Sigmoid colon (tissue), 4 donors: ENCODE data around the gene DHRS2.

Experiments
- CTCF ChIP-seq, 4 experiments: fragments of 450-650 bp in 3 of 4; fragments of 200-600 bp in 1 of 4; IDR thresholded peaks; one replicate each; pipeline ENCODE4 v1.5.1; 2016 to 2019; ENCODE audit warnings: antibody characterized with exemption in 4 of 4, mild to moderate bottlenecking in 3 of 4, moderate library complexity in 2 of 4
- EP300 ChIP-seq, 4 donors: sonication (generic); formaldehyde crosslinking; IDR thresholded peaks; one replicate each; pipeline ENCODE4 v1.6.1; 2017; ENCODE audit warnings: antibody characterized with exemption in 4 of 4
- POLR2AphosphoS5 ChIP-seq, 4 donors: sonication (generic); formaldehyde crosslinking; IDR thresholded peaks; one replicate each; pipeline ENCODE4 v1.6.1; 2017; ENCODE audit warnings: antibody characterized with exemption in 4 of 4

DNA sequence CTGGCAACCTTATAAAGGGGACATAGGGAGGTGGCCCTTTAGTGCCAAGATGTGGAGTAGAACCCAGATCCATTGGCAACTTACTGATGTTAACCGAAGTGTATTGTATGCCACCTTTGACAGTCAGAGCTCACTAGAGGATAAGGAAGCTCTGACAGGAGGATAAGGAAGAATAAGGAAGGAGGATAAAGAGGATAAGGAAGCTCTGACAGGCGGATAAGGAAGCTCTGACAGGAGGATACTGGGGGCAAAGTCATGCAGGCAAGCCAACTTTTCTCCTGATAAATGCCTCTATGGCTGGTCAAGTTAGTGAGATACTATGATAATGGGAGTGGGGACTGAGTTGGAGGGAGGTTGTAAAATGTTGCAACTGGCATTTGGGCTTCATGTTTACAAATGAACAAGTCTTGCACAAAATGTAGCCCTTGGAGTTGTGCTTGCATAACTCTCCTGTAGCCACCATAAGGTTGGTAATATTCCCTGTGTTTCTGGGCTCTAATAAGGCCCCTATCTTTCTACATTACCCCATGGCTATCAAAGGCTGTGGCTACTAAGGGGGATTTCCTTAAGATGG is 17.7 kb upstream of the DHRS2 start:
- TF ChIP-seq EP300 (IDR thresholded peaks at IDR 0.05), result no peak
- TF ChIP-seq CTCF (IDR thresholded peaks at IDR 0.05), result no peak
- TF ChIP-seq POLR2AphosphoS5 (IDR thresholded peaks at IDR 0.05), result no peak
